B cell (primary cell): Measurements from ENCODE around the gene SLC35A3. TPM values are rescaled to one million over a fixed set of nuclear protein-coding genes. Genes with fewer than 3 reads are reported as not detected.

Experiments
- ATAC-seq: fragments of 200-7000 bp; cut with Tn5 transposase; one replicate; pipeline ENCODE4 v1.10.0; 2021; ENCODE audit warnings: low read depth, mild to moderate bottlenecking, moderate number of reproducible peaks, moderate library complexity
- CTCF ChIA-PET: fragments of 350-600 bp; sonication (Branson Sonifier 250); formaldehyde crosslinking; loops from one replicate; lab custom pipeline; 2021; ENCODE audit warnings: antibody characterized with exemption, inconsistent platforms; lab: Charles Lee
- POLR2A ChIA-PET: fragments of 350-600 bp; sonication (Branson Sonifier 250); formaldehyde crosslinking; loops from one replicate; lab custom pipeline; 2021; ENCODE audit warnings: antibody characterized with exemption; lab: Charles Lee
- DNase-seq: peaks from one replicate; pipeline ENCODE4 v3.0.0; 2013
- H2AFZ ChIP-seq: 2 replicates; pipeline ENCODE4 v1.6.1; 2012; ENCODE audit warnings: mild to moderate bottlenecking, low read depth, low read length; ENCODE audit not compliant: insufficient read depth, poor library complexity, severe bottlenecking
- H3K27ac ChIP-seq, 2 donors: 1 replicate in 1 of 2; 2 replicates in 1 of 2; pipeline ENCODE4 v1.5.1; 2012 to 2013; ENCODE audit warnings: low read length in 2 of 2, mild to moderate bottlenecking in 2 of 2, moderate library complexity in 1 of 2
- H3K27me3 ChIP-seq, 4 experiments: fragments of 200-600 bp in 1 of 4; sonication (generic) in 1 of 4; replicated peaks in 1 of 4; 1 replicate in 2 of 4; 2 replicates in 2 of 4; pipeline versions ENCODE4 v1.6.1 to v1.7.0; 2013 to 2016; ENCODE audit warnings: low read length in 3 of 4, mild to moderate bottlenecking in 2 of 4, mixed read lengths in 1 of 4, moderate library complexity in 1 of 4; ENCODE audit not compliant: insufficient read depth in 4 of 4, control insufficient read depth in 3 of 4; ENCODE audit errors: control extremely low read depth in 1 of 4
- H3K36me3 ChIP-seq, 2 experiments: replicated peaks in 1 of 2; 1 replicate in 1 of 2; 2 replicates in 1 of 2; pipeline versions ENCODE4 v1.6.1 to v1.7.1; 2013; ENCODE audit warnings: low read length in 1 of 2; ENCODE audit not compliant: insufficient read depth in 2 of 2, control insufficient read depth in 1 of 2; ENCODE audit errors: control extremely low read depth in 1 of 2, extremely low read depth in 1 of 2
- H3K4me1 ChIP-seq, 2 donors: fragments of 200-600 bp in 1 of 2; sonication (generic) in 1 of 2; 1 replicate in 1 of 2; 2 replicates in 1 of 2; pipeline versions ENCODE4 v1.5.1 to v1.6.1; 2013 to 2017; ENCODE audit warnings: low read length in 2 of 2; ENCODE audit not compliant: control insufficient read depth in 2 of 2, insufficient read depth in 2 of 2
- H3K4me2 ChIP-seq: replicated peaks from 2 replicates; pipeline ENCODE3; 2012; ENCODE audit warnings: mild to moderate bottlenecking, low read depth, low read length; ENCODE audit not compliant: poor library complexity, severe bottlenecking
- H3K4me3 ChIP-seq, 5 experiments: fragments of 200-600 bp in 1 of 5; sonication (generic) in 1 of 5; 1 replicate in 3 of 5; 2 replicates in 2 of 5; pipeline versions ENCODE4 v1.5.1 to v1.7.0; 2011 to 2016; ENCODE audit warnings: low read length in 4 of 5, mild to moderate bottlenecking in 4 of 5, low read depth in 2 of 5, control low read depth in 1 of 5, moderate library complexity in 1 of 5; ENCODE audit not compliant: insufficient read depth in 1 of 5; ENCODE audit errors: control extremely low read depth in 1 of 5, extremely low read depth in 1 of 5
- H3K79me2 ChIP-seq: fragments of 200-600 bp; sonication (generic); one replicate; pipeline ENCODE4 v1.6.0; 2016; ENCODE audit warnings: low read length; ENCODE audit not compliant: control insufficient read depth, insufficient read depth
- H3K9ac ChIP-seq: fragments of 200-600 bp; sonication (generic); 2 replicates; pipeline ENCODE4 v1.6.1; 2017; ENCODE audit warnings: mild to moderate bottlenecking, low read length, moderate library complexity
- H3K9me3 ChIP-seq, 3 donors: one replicate each; pipeline versions ENCODE4 v1.6.1 to v1.7.1; 2013; ENCODE audit warnings: low read length in 2 of 3; ENCODE audit not compliant: control insufficient read depth in 2 of 3, insufficient read depth in 1 of 3; ENCODE audit errors: control extremely low read depth in 1 of 3
- H4K20me1 ChIP-seq: 2 replicates; pipeline ENCODE4 v1.6.0; 2012; ENCODE audit warnings: mild to moderate bottlenecking, low read length; ENCODE audit not compliant: insufficient read depth, control insufficient read depth, poor library complexity, severe bottlenecking
- H3K27ac Mint-ChIP-seq: one replicate; pipeline ENCODE4 v1.8.0; 2021; ENCODE audit warnings: mixed read lengths
- H3K27me3 Mint-ChIP-seq: one replicate; pipeline ENCODE4 v1.8.0; 2021; ENCODE audit warnings: mixed read lengths
- H3K4me1 Mint-ChIP-seq: one replicate; pipeline ENCODE4 v1.8.0; 2021; ENCODE audit warnings: mixed read lengths
- H3K4me3 Mint-ChIP-seq: one replicate; pipeline ENCODE4 v1.8.0; 2021; ENCODE audit warnings: mixed read lengths
- H3K9me3 Mint-ChIP-seq: one replicate; pipeline ENCODE4 v1.8.0; 2022; ENCODE audit warnings: mixed read lengths; ENCODE audit not compliant: insufficient read depth
- CTCF ChIP-seq: fragments of 200-600 bp; IDR thresholded peaks from one replicate; pipeline ENCODE4 v1.8.0; 2022; ENCODE audit warnings: antibody characterized with exemption, mild to moderate bottlenecking
- EZH2 ChIP-seq: IDR thresholded peaks from 2 replicates; pipeline ENCODE4 v1.6.1; 2012; ENCODE audit warnings: borderline replicate concordance, low read depth, mild to moderate bottlenecking, moderate library complexity, low read length; ENCODE audit not compliant: insufficient read depth, poor library complexity, severe bottlenecking
- WGBS: methylation state at CpG from one replicate; pipeline ENCODE4 v1.1.5; 2013; ENCODE audit warnings: missing lambda C conversion rate; ENCODE audit not compliant: insufficient coverage; 5-methylcytosine and 5-hydroxymethylcytosine counted together
- intact Hi-C: fragments of 100-400 bp; cut with micrococcal nuclease; formaldehyde crosslinking; loops from one replicate; pipeline ENCODE4 v1.10.0; 2022
- polyA plus RNA-seq: library from polyadenylated mRNA; depleted of rRNA; stranded (reverse); fragments of >200 nt; gene quantifications from 2 replicates; pipeline ENCODE4 v1.2.3, GENCODE V29; 2012
- total RNA-seq, 2 donors: library from RNA; stranded (reverse); fragments of 120-200 nt in 1 of 2; gene quantifications; 1 replicate in 1 of 2; 2 replicates in 1 of 2; pipeline versions ENCODE4 v1.2.3 to v1.2.4, GENCODE V29; 2013 to 2022

Gene SLC35A3
- total and polyA plus RNA-seq, 2 donors (not counting 1 experiment from before 2014, with no cell fraction given), result 10.7 to 30.2 TPM

- no peak for DNase-seq
- Histone ChIP-seq H3K36me3 (no peaks in the 10 kb centered on the region), H4K20me1 (no peaks in the 10 kb centered on the region), H3K4me3 (no peak overlapping the region), H3K27ac (no peak overlapping the region), H3K27me3 (no peaks in the 10 kb centered on the region), H3K4me2 (no peak overlapping the region), H3K9ac (no peak overlapping the region), H3K9me3 (no peaks in the 10 kb centered on the region), H2AFZ (no peak overlapping the region), H3K4me1 (no peaks in the 10 kb centered on the region), H3K79me2 (no peaks in the 10 kb centered on the region)
- TF ChIP-seq CTCF (no peak), EZH2 (no peak)
- Mint-ChIP-seq H3K27ac (no peak overlapping the region), H3K4me3 (no peak overlapping the region), H3K4me1 (no peaks in the 10 kb centered on the region), H3K9me3 (no peaks in the 10 kb centered on the region), H3K27me3 (peaks cover 16% of the 10 kb centered on the region)
- POLR2A ChIA-PET, result no interaction called here
- WGBS, result no CpG with 5 or more reads among the region's 1 CpG
- intact Hi-C loops, result no loop called here
- CTCF ChIA-PET, result interaction anchor here (0.6 kb wide), 1 partner anchor 515 kb away, joined by 6 read pairs; no protein-coding TSS in a partner anchor
- ATAC-seq, result no peak
Measured at GRCh38 chr1:99942723-99943122, 27.1 kb upstream of the SLC35A3 start.

- Mint-ChIP-seq H3K9me3 (no peaks in the 10 kb centered on the region), H3K4me1 (no peaks in the 10 kb centered on the region), H3K4me3 (no peak overlapping the region), H3K27ac (no peak overlapping the region), H3K27me3 (peaks cover 16% of the 10 kb centered on the region)
- Histone ChIP-seq H3K4me1 (no peaks in the 10 kb centered on the region), H3K4me2 (no peak overlapping the region), H2AFZ (no peak overlapping the region), H4K20me1 (no peaks in the 10 kb centered on the region), H3K27ac (no peak overlapping the region), H3K27me3 (no peaks in the 10 kb centered on the region), H3K9ac (no peak overlapping the region), H3K9me3 (no peaks in the 10 kb centered on the region), H3K4me3 (no peak overlapping the region), H3K36me3 (no peaks in the 10 kb centered on the region), H3K79me2 (no peaks in the 10 kb centered on the region)
- CTCF ChIA-PET, result interaction anchor here (0.6 kb wide), 1 partner anchor 515 kb away, joined by 6 read pairs; no protein-coding TSS in a partner anchor
- 79% methylated on average over 7 of the region's 7 CpGs for WGBS
- ATAC-seq (no peak), DNase-seq (no peak)
- TF ChIP-seq CTCF (no peak), EZH2 (no peak)
- POLR2A ChIA-PET, result no interaction called here
- intact Hi-C loops, result no loop called here
Measured at GRCh38 chr1:99943223-99943794, 26.5 kb upstream of the SLC35A3 start.
